ENCODE data around the gene KCNG2.

Gene KCNG2

GRCh38 chr18:79768745-79769144, 29.0 kb upstream of the KCNG2 start:
- DNase-seq = no peak

- DNase-seq = no peak
Observed at GRCh38 chr18:79769698-79770500, 27.8 kb upstream of the KCNG2 start.

DNA sequence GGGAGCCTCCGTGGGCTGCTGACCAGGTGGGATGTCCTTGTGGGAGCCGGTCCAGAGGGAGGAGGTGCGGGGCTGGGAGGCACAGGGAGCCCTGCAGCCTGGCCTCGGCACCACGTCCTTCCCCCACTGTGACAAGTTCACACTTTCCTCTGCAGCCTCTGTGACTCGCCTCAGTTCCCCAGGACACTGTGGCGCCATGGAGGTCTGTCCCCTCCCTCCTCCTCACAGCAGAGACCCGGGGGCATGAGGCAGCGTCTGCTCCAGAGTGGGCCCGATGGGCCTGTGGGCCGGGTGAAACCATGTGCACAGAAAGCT, 27.3 kb upstream of the KCNG2 start:
- no peak for DNase-seq

DNA sequence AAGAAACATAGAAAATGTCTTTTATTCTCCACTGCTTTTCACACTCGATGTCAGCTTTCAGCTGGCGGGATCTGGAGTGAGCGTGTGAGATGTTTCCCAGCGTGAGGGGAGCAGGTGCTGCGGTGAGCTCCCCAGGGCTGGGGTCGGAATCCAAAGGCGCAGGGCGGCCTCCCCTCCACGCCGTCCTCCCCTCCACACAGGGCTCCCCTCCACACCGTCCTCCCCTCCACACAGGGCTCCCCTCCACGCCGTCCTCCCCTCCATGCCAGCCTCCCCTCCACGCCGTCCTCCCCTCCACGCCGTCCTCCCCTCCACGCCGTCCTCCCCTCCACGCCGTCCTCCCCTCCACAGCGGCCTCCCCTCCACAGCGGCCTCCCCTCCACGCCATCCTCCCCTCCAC, 26.9 kb upstream of the KCNG2 start:
- DNase-seq = no peak

DNA sequence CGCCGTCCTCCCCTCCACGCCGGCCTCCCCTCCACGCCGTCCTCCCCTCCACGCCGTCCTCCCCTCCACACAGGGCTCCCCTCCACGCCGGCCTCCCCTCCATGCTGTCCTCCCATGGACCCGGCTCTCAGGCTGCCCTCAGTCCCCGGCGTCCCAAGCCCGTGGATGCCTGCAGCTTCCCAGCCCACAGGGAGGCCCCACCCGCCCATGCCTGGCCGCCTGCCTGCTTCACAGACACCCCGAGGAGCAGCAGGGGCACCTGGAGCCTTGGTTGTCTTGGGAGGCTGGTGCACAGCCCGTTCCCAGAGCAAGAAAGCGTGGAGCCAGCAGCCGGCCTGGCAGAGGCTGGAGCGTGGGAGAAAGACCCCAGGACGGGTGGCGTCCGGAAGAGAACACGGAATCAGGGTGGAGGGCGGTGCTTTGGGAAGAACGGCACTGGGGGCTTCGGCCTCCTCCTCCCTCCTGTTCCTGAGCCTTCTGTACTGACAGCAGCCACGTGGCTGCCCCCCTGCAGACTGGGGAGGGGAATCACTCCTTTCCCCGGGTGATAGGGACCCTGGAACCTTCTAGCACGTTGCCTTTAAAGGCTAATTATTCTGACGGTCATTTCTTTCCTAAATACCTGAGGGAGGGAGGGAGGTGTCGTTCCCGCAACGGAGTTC, 26.2 kb upstream of the KCNG2 start:
- no peak for DNase-seq

DNA sequence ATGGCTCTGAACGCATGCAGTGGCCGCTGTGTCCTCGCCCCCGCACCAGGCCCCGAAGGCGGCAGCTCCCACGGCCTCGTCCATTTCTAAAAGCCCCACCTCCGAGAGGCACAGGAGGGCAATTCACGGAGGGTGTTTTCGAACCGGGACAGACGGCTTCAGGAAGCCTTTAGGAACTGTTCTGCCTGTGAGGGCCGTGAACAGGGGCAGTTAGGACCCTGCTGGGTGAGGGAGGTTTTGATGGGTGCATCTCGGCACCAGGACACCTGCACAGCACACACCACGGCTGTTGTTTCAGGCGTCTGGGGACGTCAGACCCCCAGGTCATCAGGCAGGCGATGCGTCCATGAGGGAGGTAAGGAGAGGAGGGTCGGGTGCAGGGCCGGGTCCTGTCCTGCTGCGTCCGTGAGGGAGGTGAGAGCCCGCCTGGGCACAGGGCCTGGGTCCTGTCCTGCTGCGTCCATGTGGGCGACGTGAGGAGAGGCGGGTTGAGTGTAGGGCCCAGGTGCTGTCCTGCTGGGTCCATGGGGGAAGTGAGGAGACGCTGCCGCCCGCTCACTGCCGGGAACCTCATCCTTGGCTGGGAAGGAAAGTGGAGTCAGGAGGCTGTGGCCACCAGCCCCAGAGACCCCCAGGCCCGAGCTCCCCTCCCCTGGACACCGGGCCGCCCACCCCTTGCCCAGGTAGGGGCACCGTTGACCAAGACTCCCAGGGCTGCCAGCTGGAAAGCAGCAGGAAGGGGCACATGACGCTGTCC, 25.5 kb upstream of the KCNG2 start:
- DNase-seq = no peak

DNA sequence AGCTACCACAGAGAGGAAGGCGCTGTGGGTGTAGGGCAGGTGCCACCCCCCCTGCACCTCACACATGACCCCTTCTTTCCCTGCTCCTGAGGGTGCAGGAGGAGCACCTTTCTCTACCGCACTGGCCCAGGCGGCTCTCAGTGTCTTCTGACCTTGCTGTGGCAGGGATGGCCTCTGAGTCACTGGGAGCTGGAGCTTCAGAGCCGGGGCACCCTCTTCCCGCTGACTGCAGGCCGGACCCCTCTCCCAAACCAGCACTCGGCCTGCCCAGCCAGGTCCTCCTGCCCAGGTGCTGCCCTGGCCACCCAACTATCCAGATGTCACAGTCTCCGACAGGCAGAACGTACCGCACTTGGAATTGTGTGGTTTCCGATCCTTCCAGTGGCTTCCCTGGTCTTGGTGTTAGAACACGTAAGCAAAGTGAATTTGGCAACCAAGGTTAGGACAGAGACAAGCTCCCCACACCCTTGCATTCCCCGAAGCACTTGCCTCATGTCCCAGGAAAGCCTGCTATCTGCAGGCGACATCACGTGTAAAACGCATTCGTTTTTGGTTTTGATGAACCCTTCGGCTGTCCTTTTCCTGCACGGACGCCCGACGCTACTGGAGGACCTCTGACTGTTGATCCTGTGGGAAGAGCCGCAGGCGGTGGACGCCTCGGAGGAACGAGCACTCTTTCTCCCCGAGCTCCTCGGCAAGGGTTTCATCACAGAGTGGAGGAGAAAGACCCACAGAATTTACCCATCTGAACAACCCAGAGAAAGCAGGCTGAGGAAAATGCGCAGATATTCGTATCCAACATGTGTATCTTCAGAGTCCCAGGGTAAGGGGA, 24.7 kb upstream of the KCNG2 start:
- DNase-seq = no peak

- no peak for DNase-seq
Observed at GRCh38 chr18:79774111-79774510, 23.6 kb upstream of the KCNG2 start.

- no peak for DNase-seq
Observed at GRCh38 chr18:79775441-79776221, 22.1 kb upstream of the KCNG2 start.

GRCh38 chr18:79776674-79777073, 21.1 kb upstream of the KCNG2 start:
- no peak for DNase-seq

- DNase-seq = no peak
Observed at GRCh38 chr18:79778291-79778791, 19.4 kb upstream of the KCNG2 start.

- DNase-seq = no peak
Observed at GRCh38 chr18:79779021-79779699, 18.6 kb upstream of the KCNG2 start.

GRCh38 chr18:79779700-79780190, 18.0 kb upstream of the KCNG2 start:
- no peak for DNase-seq

DNA sequence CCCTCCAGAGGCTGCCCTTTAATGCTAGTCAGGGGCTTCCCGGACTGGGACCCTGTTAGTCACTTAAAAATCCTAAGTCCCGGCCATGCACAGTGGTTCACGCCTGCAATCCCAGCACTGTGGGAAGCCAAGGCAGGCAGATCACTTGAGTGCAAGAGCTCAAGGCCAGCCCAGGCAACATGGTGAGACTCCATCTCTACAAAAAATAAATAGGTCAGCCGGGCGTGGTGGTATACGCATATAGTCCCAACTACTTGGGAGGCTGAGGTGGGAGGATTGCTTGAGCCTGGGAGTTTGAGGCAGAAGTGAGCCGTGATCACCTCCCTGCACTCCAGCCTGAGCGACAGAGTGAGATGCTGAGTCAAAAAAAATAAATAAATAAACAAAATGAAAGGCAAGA, 17.2 kb upstream of the KCNG2 start:
- no peak for DNase-seq

GRCh38 chr18:79781331-79781941, 16.3 kb upstream of the KCNG2 start:
- no peak for DNase-seq

GRCh38 chr18:79782566-79783308, 15.0 kb upstream of the KCNG2 start:
- no peak for DNase-seq

DNA sequence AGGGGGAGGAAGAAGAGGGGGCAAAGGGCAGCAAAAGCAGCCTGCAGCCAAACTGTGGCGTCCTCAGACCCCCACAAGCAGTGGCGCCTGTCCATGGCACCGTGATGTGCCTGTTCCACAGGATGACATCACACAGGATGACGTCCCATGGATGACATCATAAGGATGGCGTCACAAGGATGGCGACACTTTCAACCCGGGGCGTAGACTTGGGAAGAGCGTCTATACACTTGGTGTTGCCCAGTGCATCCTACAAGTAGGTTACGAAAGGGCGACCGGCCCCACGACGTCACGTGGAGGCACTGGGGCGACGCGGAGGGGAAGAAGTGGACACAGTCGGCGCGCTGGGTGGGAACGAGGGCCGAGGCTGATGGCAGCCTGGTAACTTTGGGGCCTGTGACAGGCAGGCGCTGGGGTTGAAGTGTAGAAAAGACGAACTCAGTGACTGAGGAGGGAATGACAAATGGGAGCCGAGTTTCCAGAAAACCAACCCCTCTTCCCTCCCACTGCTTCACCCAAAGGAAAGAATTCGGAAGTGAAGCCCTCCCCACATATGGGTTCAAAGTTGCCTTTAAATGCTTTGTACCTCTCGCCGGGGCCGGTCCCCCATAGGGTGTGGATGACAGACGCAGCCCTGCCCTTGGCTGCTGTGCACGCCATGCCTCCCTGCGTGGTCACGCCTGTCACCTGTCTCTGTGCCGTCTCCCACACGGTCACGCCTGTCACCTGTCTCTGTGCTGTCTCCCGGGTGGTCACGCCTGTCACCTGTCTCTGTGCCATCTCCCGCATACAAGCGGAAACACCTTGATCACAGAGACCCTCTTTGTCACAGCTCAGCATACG, 13.4 kb upstream of the KCNG2 start:
- no peak for DNase-seq

DNA sequence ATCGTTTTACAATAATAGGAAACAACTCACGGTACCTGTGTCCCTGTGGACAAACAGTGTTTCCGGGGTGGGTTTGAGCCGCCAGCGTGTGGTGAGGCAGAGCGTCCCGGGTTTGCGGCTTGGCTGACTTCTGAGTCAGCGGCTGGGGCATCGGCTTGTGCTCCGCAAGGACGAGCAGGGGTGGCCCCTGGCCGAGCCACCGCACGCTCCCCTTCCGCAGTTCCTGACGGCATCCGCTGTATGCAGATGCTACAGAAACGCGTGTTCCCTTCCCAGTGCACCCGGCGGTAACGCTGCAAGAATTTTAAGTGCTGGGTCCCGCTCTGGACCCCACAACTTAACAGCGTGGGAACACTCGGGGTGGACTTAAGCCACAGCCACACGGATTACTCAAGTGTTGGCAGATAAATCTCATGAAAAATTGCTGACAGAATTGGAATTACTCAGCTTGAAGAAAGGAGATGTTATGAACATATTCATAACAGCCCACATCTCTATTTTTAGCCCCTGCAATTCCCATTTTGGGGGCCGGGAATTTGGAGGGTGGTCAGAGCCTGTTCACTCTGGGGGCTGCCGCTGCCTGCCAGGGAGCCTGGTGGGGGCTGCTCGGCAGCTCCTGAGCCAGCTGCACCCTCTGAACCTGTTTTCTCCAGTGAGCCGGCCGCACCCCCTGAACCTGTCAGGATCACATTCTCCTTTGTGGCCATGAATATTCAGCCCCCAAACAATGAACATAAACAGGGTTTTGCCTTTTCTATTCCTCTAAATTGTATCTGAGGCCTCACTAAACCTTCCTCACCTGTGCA, 12.6 kb upstream of the KCNG2 start:
- no peak for DNase-seq
